SK-N-SH treated with all-trans-retinoic acid at 6 μM for 48 hours (cell line): ENCODE results near the gene ACSBG1.

ENCODE experiments used
- ATAC-seq: fragments of 200-7000 bp; cut with Tn5 transposase; 3 replicates; pipeline ENCODE4 v1.9.1; 2020; ENCODE audit warnings: mild to moderate bottlenecking, moderate library complexity
- BACH2 ChIP-seq: fragments of 250-450 bp; sonication (Bioruptor Pico); IDR thresholded peaks from 2 replicates; pipeline ENCODE4 v1.9.0; 2021; ENCODE audit warnings: mild to moderate bottlenecking, borderline replicate concordance
- CREB5 ChIP-seq: fragments of 250-450 bp; sonication (Bioruptor Pico); IDR thresholded peaks from 2 replicates; pipeline ENCODE4 v1.5.1; 2020; ENCODE audit warnings: low read depth, mild to moderate bottlenecking, moderate library complexity
- CSDC2 ChIP-seq: fragments of 250-450 bp; sonication (Bioruptor Pico); IDR thresholded peaks from 2 replicates; pipeline ENCODE4 v1.5.0; 2020; ENCODE audit warnings: mild to moderate bottlenecking, moderate library complexity
- ESRRG ChIP-seq: fragments of 250-450 bp; sonication (Bioruptor Pico); IDR thresholded peaks from 2 replicates; pipeline ENCODE4 v1.6.1; 2021; ENCODE audit warnings: mild to moderate bottlenecking
- GLIS3 ChIP-seq: fragments of 250-450 bp; sonication (Bioruptor Pico); IDR thresholded peaks from 2 replicates; pipeline ENCODE4 v1.5.0; 2020; ENCODE audit warnings: mild to moderate bottlenecking, moderate library complexity
- ISL1 ChIP-seq: fragments of 250-450 bp; sonication (Bioruptor Pico); IDR thresholded peaks from 2 replicates; pipeline ENCODE4 v2.1.2; 2022; ENCODE audit warnings: mild to moderate bottlenecking, moderate library complexity
- PPARA ChIP-seq: fragments of 250-450 bp; sonication (Bioruptor Pico); IDR thresholded peaks from 2 replicates; pipeline ENCODE4 v1.5.0; 2020; ENCODE audit warnings: mild to moderate bottlenecking, borderline replicate concordance
- RARB ChIP-seq: fragments of 250-450 bp; sonication (Bioruptor Pico); IDR thresholded peaks from 2 replicates; pipeline ENCODE4 v1.8.0; 2021; ENCODE audit warnings: mild to moderate bottlenecking, moderate library complexity
- SNAI2 ChIP-seq: fragments of 250-450 bp; sonication (Bioruptor Pico); IDR thresholded peaks from 2 replicates; pipeline ENCODE4 v1.5.0; 2020; ENCODE audit warnings: mild to moderate bottlenecking, moderate library complexity
- TOX ChIP-seq: fragments of 250-450 bp; sonication (Bioruptor Pico); IDR thresholded peaks from 2 replicates; pipeline ENCODE4 v1.8.0; 2021; ENCODE audit warnings: mild to moderate bottlenecking, moderate library complexity, borderline replicate concordance
- ZC3H10 ChIP-seq: fragments of 250-450 bp; sonication (Bioruptor Pico); IDR thresholded peaks from 2 replicates; pipeline ENCODE4 v1.5.1; 2021; ENCODE audit warnings: mild to moderate bottlenecking, moderate library complexity
- ZFP3 ChIP-seq: fragments of 250-450 bp; sonication (Bioruptor Pico); IDR thresholded peaks from 2 replicates; pipeline ENCODE4 v1.5.0; 2020; ENCODE audit warnings: mild to moderate bottlenecking, moderate library complexity
- ZFP30 ChIP-seq: fragments of 450-650 bp; formaldehyde crosslinking; IDR thresholded peaks from 2 replicates; pipeline ENCODE4 v1.5.0; 2022; ENCODE audit warnings: mild to moderate bottlenecking, moderate library complexity
- ZNF70 ChIP-seq: fragments of 450-650 bp; formaldehyde crosslinking; IDR thresholded peaks from 2 replicates; pipeline ENCODE4 v1.5.0; 2020; ENCODE audit warnings: mild to moderate bottlenecking, moderate library complexity
- ZNF8 ChIP-seq: fragments of 450-650 bp; formaldehyde crosslinking; IDR thresholded peaks from 2 replicates; pipeline ENCODE4 v1.5.0; 2020; ENCODE audit warnings: mild to moderate bottlenecking, moderate library complexity
- TF ChIP-seq, protein P1 (sequence below): fragments of 250-450 bp; sonication (Bioruptor Pico); IDR thresholded peaks from 2 replicates; pipeline ENCODE4 v1.5.0; 2020; ENCODE audit warnings: mild to moderate bottlenecking, moderate library complexity
- TF ChIP-seq, protein P2 (sequence below): fragments of 250-450 bp; sonication (Bioruptor Pico); IDR thresholded peaks from 2 replicates; pipeline ENCODE4 v1.5.1; 2021; ENCODE audit warnings: mild to moderate bottlenecking, moderate library complexity
- TF ChIP-seq, protein P3 (sequence below): fragments of 250-450 bp; sonication (Bioruptor Pico); IDR thresholded peaks from 2 replicates; pipeline ENCODE4 v1.8.0; 2020; ENCODE audit warnings: mild to moderate bottlenecking, moderate library complexity, borderline replicate concordance

The ACSBG1 gene

DNA sequence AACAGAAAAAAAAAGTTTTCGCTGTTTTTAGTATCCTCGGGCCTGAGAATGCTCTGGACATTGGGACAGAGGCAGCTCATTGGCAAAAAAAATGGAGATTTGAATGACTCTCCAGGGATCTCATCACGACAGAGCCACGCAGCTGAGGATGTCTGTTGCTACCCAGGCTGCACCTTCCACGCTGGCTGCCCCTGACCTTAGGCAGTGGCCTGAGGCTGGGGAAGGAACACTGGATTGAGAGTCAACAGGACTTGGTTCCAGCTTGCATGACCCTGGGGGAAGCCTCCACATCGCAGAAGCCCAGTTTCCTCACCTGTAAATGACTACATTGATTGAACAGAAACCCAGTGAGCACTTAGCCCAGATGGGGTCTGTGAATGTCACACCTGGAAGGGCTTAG is 8.7 kb upstream of the ACSBG1 start:
- TF ChIP-seq PPARA (CRISPR knock-in tag) (no peak), SNAI2 (CRISPR knock-in tag) (no peak), BACH2 (no peak), GLIS3 (CRISPR knock-in tag) (no peak), ZNF8 (CRISPR knock-in tag) (no peak), CSDC2 (CRISPR knock-in tag) (no peak)
- TF ChIP-seq, protein P1, sequence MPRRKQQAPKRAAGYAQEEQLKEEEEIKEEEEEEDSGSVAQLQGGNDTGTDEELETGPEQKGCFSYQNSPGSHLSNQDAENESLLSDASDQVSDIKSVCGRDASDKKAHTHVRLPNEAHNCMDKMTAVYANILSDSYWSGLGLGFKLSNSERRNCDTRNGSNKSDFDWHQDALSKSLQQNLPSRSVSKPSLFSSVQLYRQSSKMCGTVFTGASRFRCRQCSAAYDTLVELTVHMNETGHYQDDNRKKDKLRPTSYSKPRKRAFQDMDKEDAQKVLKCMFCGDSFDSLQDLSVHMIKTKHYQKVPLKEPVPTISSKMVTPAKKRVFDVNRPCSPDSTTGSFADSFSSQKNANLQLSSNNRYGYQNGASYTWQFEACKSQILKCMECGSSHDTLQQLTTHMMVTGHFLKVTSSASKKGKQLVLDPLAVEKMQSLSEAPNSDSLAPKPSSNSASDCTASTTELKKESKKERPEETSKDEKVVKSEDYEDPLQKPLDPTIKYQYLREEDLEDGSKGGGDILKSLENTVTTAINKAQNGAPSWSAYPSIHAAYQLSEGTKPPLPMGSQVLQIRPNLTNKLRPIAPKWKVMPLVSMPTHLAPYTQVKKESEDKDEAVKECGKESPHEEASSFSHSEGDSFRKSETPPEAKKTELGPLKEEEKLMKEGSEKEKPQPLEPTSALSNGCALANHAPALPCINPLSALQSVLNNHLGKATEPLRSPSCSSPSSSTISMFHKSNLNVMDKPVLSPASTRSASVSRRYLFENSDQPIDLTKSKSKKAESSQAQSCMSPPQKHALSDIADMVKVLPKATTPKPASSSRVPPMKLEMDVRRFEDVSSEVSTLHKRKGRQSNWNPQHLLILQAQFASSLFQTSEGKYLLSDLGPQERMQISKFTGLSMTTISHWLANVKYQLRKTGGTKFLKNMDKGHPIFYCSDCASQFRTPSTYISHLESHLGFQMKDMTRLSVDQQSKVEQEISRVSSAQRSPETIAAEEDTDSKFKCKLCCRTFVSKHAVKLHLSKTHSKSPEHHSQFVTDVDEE (CRISPR knock-in tag): no peak
- no peak for ATAC-seq

GRCh38 chr15:78242128-78242527 is 7.8 kb upstream of the ACSBG1 start:
- peak; percentile 70 for ATAC-seq
- TF ChIP-seq CREB5 (CRISPR knock-in tag): no peak

DNA sequence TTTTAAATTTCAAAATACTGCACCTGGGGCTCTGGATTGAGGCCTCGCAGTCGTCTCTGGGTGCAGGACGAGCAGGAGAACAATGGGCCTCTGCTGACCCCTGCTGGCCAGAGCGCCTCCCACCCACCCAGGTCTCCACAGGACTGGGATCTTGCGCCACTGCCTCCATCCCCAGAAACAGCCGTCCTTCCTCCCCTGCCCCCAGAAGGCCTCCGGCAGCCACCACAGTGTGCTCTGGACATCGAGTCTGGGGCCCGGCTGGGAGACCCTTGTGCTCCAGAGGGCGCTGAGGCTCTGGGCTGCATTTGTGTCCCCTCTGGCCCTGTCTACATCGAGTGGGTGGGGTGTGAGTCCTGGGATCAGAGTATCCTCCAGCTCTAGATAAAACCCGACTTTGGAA is 6.7 kb upstream of the ACSBG1 start:
- ATAC-seq: peak; percentile 98
- TF ChIP-seq ISL1 (CRISPR knock-in tag): no peak
- no peak for TF ChIP-seq ZNF8 (CRISPR knock-in tag)

DNA sequence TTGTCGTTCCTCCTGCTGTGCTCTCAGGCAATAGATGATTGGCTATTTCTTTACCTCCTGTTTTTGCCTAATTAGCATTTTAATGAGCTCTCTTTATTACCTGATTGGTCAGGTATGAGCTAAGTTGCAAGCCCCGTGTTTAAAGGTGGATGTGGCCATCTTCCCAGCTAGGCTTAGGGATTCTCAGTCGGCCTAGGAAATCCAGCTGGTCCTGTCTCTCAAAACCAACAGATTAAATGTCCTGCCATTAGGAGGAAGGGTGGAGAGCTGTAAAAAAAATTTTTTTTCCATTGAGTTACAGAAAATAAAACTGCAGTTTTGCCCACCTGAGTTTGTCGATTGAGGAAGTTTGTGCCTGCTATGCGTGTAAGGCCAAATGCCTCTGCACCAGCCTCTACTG is 5.4 kb upstream of the ACSBG1 start:
- no peak for ATAC-seq
- TF ChIP-seq ZFP3 (CRISPR knock-in tag) (no peak), ESRRG (CRISPR knock-in tag) (no peak), ZNF8 (CRISPR knock-in tag) (no peak), BACH2 (no peak), SNAI2 (CRISPR knock-in tag) (no peak), RARB (CRISPR knock-in tag) (no peak), ZC3H10 (CRISPR knock-in tag) (no peak), TOX (CRISPR knock-in tag) (no peak), ZNF70 (no peak), ZFP30 (no peak)
- TF ChIP-seq, protein P2, sequence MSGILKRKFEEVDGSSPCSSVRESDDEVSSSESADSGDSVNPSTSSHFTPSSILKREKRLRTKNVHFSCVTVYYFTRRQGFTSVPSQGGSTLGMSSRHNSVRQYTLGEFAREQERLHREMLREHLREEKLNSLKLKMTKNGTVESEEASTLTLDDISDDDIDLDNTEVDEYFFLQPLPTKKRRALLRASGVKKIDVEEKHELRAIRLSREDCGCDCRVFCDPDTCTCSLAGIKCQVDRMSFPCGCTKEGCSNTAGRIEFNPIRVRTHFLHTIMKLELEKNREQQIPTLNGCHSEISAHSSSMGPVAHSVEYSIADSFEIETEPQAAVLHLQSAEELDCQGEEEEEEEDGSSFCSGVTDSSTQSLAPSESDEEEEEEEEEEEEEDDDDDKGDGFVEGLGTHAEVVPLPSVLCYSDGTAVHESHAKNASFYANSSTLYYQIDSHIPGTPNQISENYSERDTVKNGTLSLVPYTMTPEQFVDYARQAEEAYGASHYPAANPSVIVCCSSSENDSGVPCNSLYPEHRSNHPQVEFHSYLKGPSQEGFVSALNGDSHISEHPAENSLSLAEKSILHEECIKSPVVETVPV (CRISPR knock-in tag): no peak
- TF ChIP-seq, protein P1 (CRISPR knock-in tag): no peak
- TF ChIP-seq, protein P3, sequence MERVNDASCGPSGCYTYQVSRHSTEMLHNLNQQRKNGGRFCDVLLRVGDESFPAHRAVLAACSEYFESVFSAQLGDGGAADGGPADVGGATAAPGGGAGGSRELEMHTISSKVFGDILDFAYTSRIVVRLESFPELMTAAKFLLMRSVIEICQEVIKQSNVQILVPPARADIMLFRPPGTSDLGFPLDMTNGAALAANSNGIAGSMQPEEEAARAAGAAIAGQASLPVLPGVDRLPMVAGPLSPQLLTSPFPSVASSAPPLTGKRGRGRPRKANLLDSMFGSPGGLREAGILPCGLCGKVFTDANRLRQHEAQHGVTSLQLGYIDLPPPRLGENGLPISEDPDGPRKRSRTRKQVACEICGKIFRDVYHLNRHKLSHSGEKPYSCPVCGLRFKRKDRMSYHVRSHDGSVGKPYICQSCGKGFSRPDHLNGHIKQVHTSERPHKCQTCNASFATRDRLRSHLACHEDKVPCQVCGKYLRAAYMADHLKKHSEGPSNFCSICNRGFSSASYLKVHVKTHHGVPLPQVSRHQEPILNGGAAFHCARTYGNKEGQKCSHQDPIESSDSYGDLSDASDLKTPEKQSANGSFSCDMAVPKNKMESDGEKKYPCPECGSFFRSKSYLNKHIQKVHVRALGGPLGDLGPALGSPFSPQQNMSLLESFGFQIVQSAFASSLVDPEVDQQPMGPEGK (CRISPR knock-in tag): no peak
